ENCODE data around the gene CBLC.

- TF ChIP-seq EP300 (IDR thresholded peaks at IDR 0.05) (no peak), CTCF (IDR thresholded peaks at IDR 0.05) (no peak), POLR2A (IDR thresholded peaks at IDR 0.05) (no peak), POLR2AphosphoS5 (IDR thresholded peaks at IDR 0.05) (no peak)
Measured at GRCh38 chr19:44822670-44823372, 45.1 kb downstream of the CBLC start.

Measured in upper lobe of left lung (tissue), 4 donors.